Measurements from ENCODE around the gene SYNJ2.

Gene SYNJ2

GRCh38 chr6:158051968-158052367, 70.3 kb downstream of the SYNJ2 start:
- no peak for TF ChIP-seq CTCF (IDR thresholded peaks at IDR 0.05; ENCODE audit: low read depth, low read length, missing control alignments)
- H3K27me3 ChIP-seq (replicated peaks), result no peaks in the 10 kb centered on the region
- peaks cover 64% of the 10 kb centered on the region for H3K36me3 ChIP-seq (replicated peaks)
- in situ Hi-C loops (cut with HindIII; ENCODE audit: low pct_ligation_motif_present, low sequenced_read_pairs), result no loop called here
- no peak for DNase-seq
- H3K4me3 ChIP-seq (ENCODE audit: low read depth, low read length), result no peak overlapping the region
- no peak overlapping the region for H3K27ac ChIP-seq

- H3K36me3 ChIP-seq (replicated peaks), result peaks cover 62% of the 10 kb centered on the region
- no peak overlapping the region for H3K27ac ChIP-seq
- in situ Hi-C loops (cut with HindIII; ENCODE audit: low pct_ligation_motif_present, low sequenced_read_pairs), result no loop called here
These were observed 72.0 kb downstream of the SYNJ2 start for GRCh38 chr6:158053377-158054313.

GRCh38 chr6:158056355-158056754, 74.7 kb downstream of the SYNJ2 start:
- H3K27me3 ChIP-seq (replicated peaks), result no peaks in the 10 kb centered on the region
- no peak overlapping the region for H3K4me3 ChIP-seq (ENCODE audit: low read depth, low read length)
- TF ChIP-seq CTCF (IDR thresholded peaks at IDR 0.05; ENCODE audit: low read depth, low read length, missing control alignments), result no peak
- in situ Hi-C loops (cut with HindIII; ENCODE audit: low pct_ligation_motif_present, low sequenced_read_pairs), result no loop called here
- no peak for DNase-seq
- peak overlapping the region; percentile 99 for H3K27ac ChIP-seq
- peaks cover 64% of the 10 kb centered on the region for H3K36me3 ChIP-seq (replicated peaks)

More at GRCh38 chr6:158053377-158054313, 72.0 kb downstream of the SYNJ2 start:
- no peak for TF ChIP-seq CTCF (IDR thresholded peaks at IDR 0.05; ENCODE audit: low read depth, low read length, missing control alignments)
- no peak overlapping the region for H3K4me3 ChIP-seq (ENCODE audit: low read depth, low read length)
- no peaks in the 10 kb centered on the region for H3K27me3 ChIP-seq (replicated peaks)
- DNase-seq, result no peak

GRCh38 chr6:158056804-158057203, 75.1 kb downstream of the SYNJ2 start:
- no peak for TF ChIP-seq CTCF (IDR thresholded peaks at IDR 0.05; ENCODE audit: low read depth, low read length, missing control alignments)

GRCh38 chr6:158057213-158057987, 75.7 kb downstream of the SYNJ2 start:
- peak; percentile 92 for DNase-seq

More at GRCh38 chr6:158056804-158057203, 75.1 kb downstream of the SYNJ2 start:
- Histone ChIP-seq H3K27me3 (replicated peaks) (no peaks in the 10 kb centered on the region), H3K27ac (peak overlapping the region; percentile 99), H3K36me3 (replicated peaks) (peaks cover 69% of the 10 kb centered on the region), H3K4me3 (ENCODE audit: low read depth, low read length) (no peak overlapping the region)
- no peak for DNase-seq
- in situ Hi-C loops (cut with HindIII; ENCODE audit: low pct_ligation_motif_present, low sequenced_read_pairs), result no loop called here

More at GRCh38 chr6:158057213-158057987, 75.7 kb downstream of the SYNJ2 start:
- H3K27me3 ChIP-seq (replicated peaks), result no peaks in the 10 kb centered on the region
- TF ChIP-seq CTCF (IDR thresholded peaks at IDR 0.05; ENCODE audit: low read depth, low read length, missing control alignments), result no peak
- H3K27ac ChIP-seq, result peak overlapping the region; percentile 99
- peaks cover 70% of the 10 kb centered on the region for H3K36me3 ChIP-seq (replicated peaks)
- in situ Hi-C loops (cut with HindIII; ENCODE audit: low pct_ligation_motif_present, low sequenced_read_pairs), result no loop called here
- peak overlapping the region; percentile 17 for H3K4me3 ChIP-seq (ENCODE audit: low read depth, low read length)

Measured in brain microvascular endothelial cell (primary cell).